WERI-Rb-1 (cell line): ENCODE results near the gene GRIK3.

Experiments
- DNase-seq: peaks from one replicate; pipeline ENCODE4 v3.0.0-alpha.2; 2020
- H3K27ac ChIP-seq: fragments of 250-450 bp; sonication (Bioruptor Pico); 2 replicates; pipeline ENCODE4 v1.5.1; 2020; ENCODE audit warnings: mild to moderate bottlenecking, moderate library complexity
- H3K27me3 ChIP-seq: fragments of 250-450 bp; sonication (Bioruptor Pico); 2 replicates; pipeline ENCODE4 v1.5.1; 2021; ENCODE audit warnings: mild to moderate bottlenecking, low read depth, moderate library complexity; ENCODE audit not compliant: insufficient read depth, severe bottlenecking
- H3K36me3 ChIP-seq: fragments of 250-450 bp; sonication (Bioruptor Pico); 2 replicates; pipeline ENCODE4 v1.5.1; 2020; ENCODE audit warnings: mild to moderate bottlenecking, moderate library complexity
- H3K4me3 ChIP-seq: 2 replicates; pipeline ENCODE4 v1.5.1; 2011; ENCODE audit warnings: low read depth, mild to moderate bottlenecking, control low read depth, low read length
- H3K9me3 ChIP-seq: fragments of 250-450 bp; sonication (Bioruptor Pico); 2 replicates; pipeline ENCODE4 v1.5.1; 2021; ENCODE audit warnings: mild to moderate bottlenecking, moderate library complexity; ENCODE audit not compliant: severe bottlenecking
- TF ChIP-seq, protein P1 (sequence below): IDR thresholded peaks from 2 replicates; pipeline ENCODE4 v1.5.1; 2011; ENCODE audit warnings: low read depth, mild to moderate bottlenecking, control low read depth, inconsistent platforms, low read length

GRIK3 gene

DNA sequence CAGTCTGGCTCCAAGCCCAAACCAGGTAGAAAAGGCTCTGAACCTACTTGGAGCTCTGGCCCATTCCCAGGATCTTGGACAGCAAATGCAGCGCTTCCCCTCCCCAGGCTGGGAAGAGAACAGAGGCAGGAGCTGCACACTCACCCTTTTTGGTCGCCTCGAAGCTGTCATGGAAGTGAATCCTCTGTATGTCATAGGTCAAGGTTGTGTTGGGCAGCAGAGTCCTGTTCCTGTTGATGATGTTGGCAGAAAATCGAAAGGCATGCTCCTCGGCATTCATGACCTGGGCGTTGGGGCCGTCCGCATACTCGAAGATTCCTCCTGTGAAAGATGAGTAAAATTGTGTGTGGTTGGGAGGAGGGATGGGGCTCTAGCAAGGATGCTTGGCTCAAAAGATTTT, 143.5 kb downstream of the GRIK3 start:
- Histone ChIP-seq H3K27me3 (no peaks in the 10 kb centered on the region), H3K4me3 (no peak overlapping the region), H3K27ac (no peak overlapping the region), H3K36me3 (peaks cover 40% of the 10 kb centered on the region), H3K9me3 (no peaks in the 10 kb centered on the region)
- DNase-seq = no peak
- TF ChIP-seq, protein P1, sequence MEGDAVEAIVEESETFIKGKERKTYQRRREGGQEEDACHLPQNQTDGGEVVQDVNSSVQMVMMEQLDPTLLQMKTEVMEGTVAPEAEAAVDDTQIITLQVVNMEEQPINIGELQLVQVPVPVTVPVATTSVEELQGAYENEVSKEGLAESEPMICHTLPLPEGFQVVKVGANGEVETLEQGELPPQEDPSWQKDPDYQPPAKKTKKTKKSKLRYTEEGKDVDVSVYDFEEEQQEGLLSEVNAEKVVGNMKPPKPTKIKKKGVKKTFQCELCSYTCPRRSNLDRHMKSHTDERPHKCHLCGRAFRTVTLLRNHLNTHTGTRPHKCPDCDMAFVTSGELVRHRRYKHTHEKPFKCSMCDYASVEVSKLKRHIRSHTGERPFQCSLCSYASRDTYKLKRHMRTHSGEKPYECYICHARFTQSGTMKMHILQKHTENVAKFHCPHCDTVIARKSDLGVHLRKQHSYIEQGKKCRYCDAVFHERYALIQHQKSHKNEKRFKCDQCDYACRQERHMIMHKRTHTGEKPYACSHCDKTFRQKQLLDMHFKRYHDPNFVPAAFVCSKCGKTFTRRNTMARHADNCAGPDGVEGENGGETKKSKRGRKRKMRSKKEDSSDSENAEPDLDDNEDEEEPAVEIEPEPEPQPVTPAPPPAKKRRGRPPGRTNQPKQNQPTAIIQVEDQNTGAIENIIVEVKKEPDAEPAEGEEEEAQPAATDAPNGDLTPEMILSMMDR = no peak

DNA sequence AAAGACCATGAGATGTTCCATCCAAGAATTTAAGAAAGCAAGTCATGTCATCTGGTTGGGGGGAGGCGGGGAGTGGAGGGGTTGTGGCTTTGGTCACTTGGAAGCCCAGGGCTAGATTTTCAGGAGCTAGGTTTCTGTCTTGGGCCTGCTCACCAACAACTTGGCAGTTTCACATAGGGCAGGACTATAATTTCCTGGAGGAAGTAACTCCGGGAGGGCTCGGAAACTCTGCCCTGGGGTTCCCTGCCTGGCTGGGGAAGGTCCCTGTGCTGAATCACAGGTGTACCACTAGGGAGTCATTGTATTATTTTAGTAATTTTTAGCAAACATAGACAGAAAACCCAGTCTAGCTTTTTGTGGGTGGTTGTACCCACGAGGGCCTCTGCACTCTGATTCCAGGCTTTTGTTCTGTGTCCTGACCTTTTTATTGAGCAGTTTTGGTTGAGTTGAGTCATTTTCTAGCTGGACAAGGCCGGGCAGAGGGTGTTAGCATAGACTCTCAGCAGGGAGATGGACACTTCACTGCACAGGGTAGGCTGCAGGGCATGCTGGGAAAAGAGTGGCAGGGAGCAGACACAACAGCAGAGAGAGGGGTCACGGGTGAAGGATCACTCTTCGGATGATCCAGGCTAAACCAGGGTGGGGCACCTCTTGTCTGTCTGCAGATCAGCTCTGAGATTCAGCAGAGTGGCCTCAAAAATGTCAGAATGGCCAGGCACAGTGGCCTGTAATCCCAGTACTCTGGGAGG, 144.7 kb downstream of the GRIK3 start:
- TF ChIP-seq, protein P1 = no peak
- no peak for DNase-seq
- no peak overlapping the region for H3K4me3 ChIP-seq
- no peaks in the 10 kb centered on the region for H3K9me3 ChIP-seq
- H3K36me3 ChIP-seq = peaks cover 52% of the 10 kb centered on the region
- no peak overlapping the region for H3K27ac ChIP-seq
- H3K27me3 ChIP-seq = no peaks in the 10 kb centered on the region

DNA sequence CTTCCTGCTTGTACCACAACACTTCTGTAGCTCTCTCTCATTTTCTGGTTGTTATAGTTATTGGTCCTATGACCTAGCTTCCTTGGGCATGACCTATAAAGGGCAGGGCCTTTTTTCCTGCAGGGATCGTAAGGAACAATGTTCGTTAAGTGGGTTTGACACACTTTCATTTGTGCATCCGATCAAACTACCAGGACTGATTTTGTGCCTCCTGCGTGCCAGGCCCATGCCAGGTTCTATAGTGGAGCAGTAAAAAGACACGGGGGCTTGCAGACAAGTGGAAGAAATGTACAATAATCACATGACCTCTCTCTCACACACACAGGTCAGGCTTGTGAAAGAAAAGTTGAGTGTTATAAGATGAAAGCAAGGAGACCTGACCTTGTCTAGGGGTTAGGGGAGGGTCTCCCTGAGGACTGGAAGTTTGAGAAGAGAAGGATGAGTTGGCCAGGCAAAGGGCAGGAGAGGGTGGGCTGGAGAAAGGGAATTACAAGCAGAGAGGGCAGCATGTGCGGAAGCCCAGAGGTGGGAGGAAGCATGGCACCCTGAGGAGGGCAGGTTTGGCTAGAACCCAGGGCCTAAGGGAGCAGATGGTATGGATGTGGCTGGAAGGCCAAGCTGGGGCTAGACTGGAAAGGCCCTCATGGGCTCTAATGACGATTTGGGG, 145.4 kb downstream of the GRIK3 start:
- DNase-seq = no peak
- TF ChIP-seq, protein P1 = no peak
- Histone ChIP-seq H3K9me3 (no peaks in the 10 kb centered on the region), H3K4me3 (no peak overlapping the region), H3K36me3 (peaks cover 59% of the 10 kb centered on the region), H3K27me3 (no peaks in the 10 kb centered on the region), H3K27ac (no peak overlapping the region)

DNA sequence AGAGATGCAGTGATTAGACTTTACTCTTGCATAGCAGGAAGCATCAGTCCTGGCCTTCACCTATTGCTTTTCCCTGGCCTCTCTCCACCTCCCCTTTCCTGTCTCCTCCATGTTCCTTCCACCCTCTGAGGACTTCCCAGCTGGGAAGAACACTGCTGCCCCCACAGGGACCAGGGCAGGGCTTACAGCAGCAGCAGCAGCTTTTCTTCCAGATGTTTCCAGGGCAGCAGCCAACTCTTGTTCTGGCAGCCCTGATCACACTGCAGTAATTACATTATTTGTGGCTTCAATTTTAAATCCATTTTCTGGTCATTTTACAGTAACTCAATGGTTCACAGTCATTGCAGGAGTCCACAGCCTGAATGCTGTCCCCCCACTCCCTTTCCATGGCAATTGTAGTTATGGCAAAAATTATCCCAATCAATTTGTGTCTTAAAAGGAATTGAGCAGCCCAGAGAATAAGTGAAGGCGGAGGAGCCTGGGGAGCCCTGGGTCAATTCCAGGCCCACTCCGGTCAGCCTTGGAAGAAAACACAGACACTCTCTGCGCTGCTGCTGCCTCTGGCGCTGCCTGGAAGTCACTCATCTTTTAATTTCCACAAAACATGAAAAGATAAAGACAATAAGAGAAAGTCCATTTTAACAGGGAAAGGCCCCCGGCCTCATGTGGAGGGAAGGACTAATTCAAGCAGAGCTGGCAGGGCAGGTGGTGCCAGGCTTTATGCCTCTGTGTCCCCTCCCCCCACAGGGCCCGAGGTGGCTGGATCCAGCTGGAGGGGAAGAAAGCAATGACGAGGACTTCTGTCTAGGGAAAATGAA, 148.6 kb downstream of the GRIK3 start:
- TF ChIP-seq, protein P1 = no peak
- DNase-seq = no peak
- no peaks in the 10 kb centered on the region for H3K9me3 ChIP-seq
- no peak overlapping the region for H3K27ac ChIP-seq
- H3K4me3 ChIP-seq = no peak overlapping the region
- peaks cover 86% of the 10 kb centered on the region for H3K36me3 ChIP-seq
- H3K27me3 ChIP-seq = no peaks in the 10 kb centered on the region

DNA sequence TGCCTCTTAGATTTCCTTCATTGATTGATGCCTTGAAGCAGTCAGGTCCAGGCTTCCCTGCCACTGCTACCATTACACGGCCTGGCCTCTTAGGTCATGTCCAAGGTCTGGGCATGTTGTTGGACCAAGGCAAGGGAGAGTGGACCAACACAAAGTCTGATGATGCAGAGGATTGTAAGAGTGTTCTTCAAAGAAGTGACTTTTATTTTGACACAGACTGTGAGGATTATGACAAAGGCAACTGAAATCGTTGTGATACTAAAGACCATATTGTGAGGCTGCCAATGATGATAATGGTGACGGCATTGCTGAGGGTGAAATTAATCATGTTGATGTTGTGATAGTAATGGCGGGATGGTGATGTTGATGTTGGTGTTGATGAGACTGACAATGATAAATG, 149.5 kb downstream of the GRIK3 start:
- TF ChIP-seq, protein P1 = no peak
- Histone ChIP-seq H3K27ac (no peak overlapping the region), H3K4me3 (no peak overlapping the region), H3K9me3 (no peaks in the 10 kb centered on the region), H3K36me3 (peaks cover 87% of the 10 kb centered on the region), H3K27me3 (no peaks in the 10 kb centered on the region)
- no peak for DNase-seq
